GM06990 (cell line): ENCODE results near the gene FAM149B1.

Experiments used
- DNase-seq: peaks from one replicate; pipeline ENCODE4 v3.0.0-alpha.2; 2011; ENCODE audit not compliant: insufficient read length; ENCODE audit errors: extremely low read depth
- H3K27me3 ChIP-seq: replicated peaks from 2 replicates; pipeline ENCODE4 v1.6.0; 2011; ENCODE audit warnings: low read length; ENCODE audit not compliant: control insufficient read depth, insufficient read depth
- H3K36me3 ChIP-seq: 2 replicates; pipeline ENCODE4 v1.5.1; 2011; ENCODE audit warnings: low read length; ENCODE audit not compliant: control insufficient read depth, insufficient read depth
- H3K4me3 ChIP-seq: replicated peaks from 2 replicates; pipeline ENCODE4 v1.5.1; 2011; ENCODE audit warnings: low read depth, mild to moderate bottlenecking, control low read depth, low read length
- CTCF ChIP-seq: IDR thresholded peaks from 2 replicates; pipeline ENCODE4 v1.5.1; 2011; ENCODE audit warnings: low read length, control low read depth, mild to moderate bottlenecking, inconsistent platforms; ENCODE audit not compliant: insufficient read depth, poor library complexity, severe bottlenecking

FAM149B1 gene

GRCh38 chr10:73167783-73168464, at the start of gene FAM149B1, which contains the start of gene ECD:
TSS of gene FAM149B1 (plus strand) at chr10:73168119. CDS start at chr10:73168340, 221 bp downstream.
TSS of gene ECD (minus strand) at chr10:73168008. CDS start at chr10:73163937, 4,071 bp downstream.
- Histone ChIP-seq H3K36me3 (peaks cover under 1% of the 10 kb centered on the region; the same call in 1 of the 2 replicates), H3K27me3 (no peaks in the 10 kb centered on the region), H3K4me3 (peak within 1 kb of the TSS; percentile 96)
- TF ChIP-seq CTCF = peak; percentile 17
- DNase-seq = peak; percentile 90

- no peak for TF ChIP-seq CTCF
- Histone ChIP-seq H3K4me3 (no peak overlapping the region), H3K36me3 (no peaks in the 10 kb centered on the region), H3K27me3 (no peaks in the 10 kb centered on the region)
- DNase-seq = no peak
These were observed 48.5 kb upstream of the FAM149B1 start for GRCh38 chr10:73119457-73119856.

- TF ChIP-seq CTCF = no peak
- H3K36me3 ChIP-seq = peaks cover 1% of the 10 kb centered on the region
- DNase-seq = no peak
- no peaks in the 10 kb centered on the region for H3K27me3 ChIP-seq
- H3K4me3 ChIP-seq = no peak overlapping the region
These were observed 48.0 kb upstream of the FAM149B1 start for GRCh38 chr10:73119952-73120351.

- no peaks in the 10 kb centered on the region for H3K27me3 ChIP-seq
- no peak for DNase-seq
- H3K4me3 ChIP-seq = no peak overlapping the region
- peaks cover 8% of the 10 kb centered on the region for H3K36me3 ChIP-seq
- TF ChIP-seq CTCF = no peak
These were observed 41.6 kb upstream of the FAM149B1 start for GRCh38 chr10:73126343-73126742.

GRCh38 chr10:73131301-73131700, 36.6 kb upstream of the FAM149B1 start:
- no peak for TF ChIP-seq CTCF
- H3K36me3 ChIP-seq = peaks cover 8% of the 10 kb centered on the region
- H3K4me3 ChIP-seq = no peak overlapping the region
- H3K27me3 ChIP-seq = no peaks in the 10 kb centered on the region
- no peak for DNase-seq
